Muscle of leg (tissue), 11 donors: ENCODE measurements around the gene SLC1A4. TPM values are rescaled to one million over a fixed set of nuclear protein-coding genes. Genes with fewer than 3 reads are reported as not detected.

Source experiments
- DNase-seq: peaks from one replicate; pipeline ENCODE4 v3.0.0; 2013
- H3K27ac ChIP-seq: one replicate; pipeline ENCODE4 v1.5.1; 2013; ENCODE audit warnings: mild to moderate bottlenecking, low read length, control low read depth
- H3K27me3 ChIP-seq: one replicate; pipeline ENCODE4 v1.6.1; 2013; ENCODE audit warnings: low read length; ENCODE audit not compliant: control insufficient read depth, insufficient read depth
- H3K36me3 ChIP-seq: one replicate; pipeline ENCODE4 v1.6.1; 2013; ENCODE audit warnings: low read length; ENCODE audit not compliant: control insufficient read depth, insufficient read depth
- H3K4me1 ChIP-seq: one replicate; pipeline ENCODE4 v1.6.1; 2013; ENCODE audit warnings: low read length; ENCODE audit not compliant: control insufficient read depth, insufficient read depth
- H3K4me3 ChIP-seq: one replicate; pipeline ENCODE4 v1.5.1; 2013; ENCODE audit warnings: low read length, control low read depth
- H3K9me3 ChIP-seq: replicated peaks from 2 replicates; pipeline ENCODE4 v1.6.1; 2013; ENCODE audit warnings: low read depth, low read length; ENCODE audit not compliant: control insufficient read depth
- WGBS: methylation state at CpG from one replicate; pipeline ENCODE4 v1.1.5; 2013; ENCODE audit warnings: missing lambda C conversion rate; ENCODE audit not compliant: insufficient coverage; 5-methylcytosine and 5-hydroxymethylcytosine counted together
- polyA plus RNA-seq, 8 donors: library from polyadenylated mRNA; unstranded; fragments of 120-200 nt; gene quantifications; one replicate each; pipeline versions ENCODE4 v1.2.1 to v1.2.3, GENCODE V29; 2013; ENCODE audit warnings: inconsistent platforms in 1 of 8, low replicate concordance in 1 of 8; ENCODE audit not compliant: insufficient read length in 8 of 8, insufficient read depth in 1 of 8
- total RNA-seq: library from RNA; stranded (reverse); fragments of 120-200 nt; gene quantifications from one replicate; pipeline ENCODE4 v1.2.4, GENCODE V29; 2013

SLC1A4 gene
- total and polyA plus RNA-seq, 9 donors = 11.7 to 17.1 (median 13.9) TPM

DNA sequence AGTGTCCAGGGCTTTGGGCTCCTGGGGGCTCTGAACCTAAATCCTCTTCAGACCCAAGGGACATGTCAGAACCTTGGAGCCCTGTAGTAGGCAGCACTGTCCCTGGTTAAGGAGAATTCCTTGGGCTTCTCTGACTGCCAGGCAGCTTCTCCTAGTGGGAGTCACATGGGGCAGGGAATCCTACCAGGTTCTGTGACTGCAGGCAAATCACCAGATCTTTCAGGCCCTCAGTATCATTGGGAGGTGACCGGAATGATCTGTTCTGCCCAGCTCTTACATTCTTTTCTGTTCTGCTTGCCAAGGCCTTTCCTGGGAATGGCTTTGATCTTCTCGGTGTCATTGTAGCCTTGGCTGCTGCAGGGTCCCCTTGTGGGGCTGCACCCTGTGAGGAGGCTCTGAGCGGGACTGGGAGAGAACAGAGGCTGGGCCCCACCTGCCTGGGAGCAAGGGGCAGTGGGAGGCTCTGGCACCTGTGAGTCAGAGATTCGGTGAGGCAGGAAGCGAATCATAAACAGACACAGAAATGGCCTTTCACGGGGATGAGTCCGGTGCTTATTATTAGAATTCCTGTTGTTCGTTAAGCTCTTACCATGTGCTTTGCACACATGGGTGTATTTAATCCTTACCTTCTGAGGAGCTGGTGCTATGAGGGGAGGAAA, 81.1 kb downstream of the SLC1A4 start:
- no peak overlapping the region for H3K27ac ChIP-seq
- H3K4me3 ChIP-seq = no peak overlapping the region
- H3K9me3 ChIP-seq = no peaks in the 10 kb centered on the region
- 42% methylated on average over 8 of the region's 8 CpGs for WGBS
- H3K4me1 ChIP-seq = peaks cover 45% of the 10 kb centered on the region
- DNase-seq = no peak
- H3K27me3 ChIP-seq = no peaks in the 10 kb centered on the region
- H3K36me3 ChIP-seq = peaks cover 68% of the 10 kb centered on the region

DNA sequence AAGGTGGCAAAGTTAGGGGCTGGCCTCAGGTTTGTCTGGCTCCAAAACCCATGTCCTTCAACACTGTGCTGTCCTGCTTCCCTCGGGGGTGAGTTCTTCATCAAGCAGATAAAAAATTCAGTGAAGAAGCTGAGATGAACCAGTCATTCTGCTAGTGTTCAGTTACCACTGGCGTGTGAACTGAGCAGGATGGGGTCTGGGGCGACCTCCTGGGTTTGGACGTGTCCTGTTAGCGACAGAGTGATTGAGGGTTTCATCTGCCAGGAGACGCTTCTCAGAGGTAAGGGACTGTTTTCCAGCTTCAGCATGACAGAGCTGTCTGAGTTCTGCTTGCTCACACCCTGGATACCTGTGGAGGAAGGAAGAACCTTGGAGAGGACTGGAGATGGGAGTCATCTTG, 81.7 kb downstream of the SLC1A4 start:
- H3K27me3 ChIP-seq = no peaks in the 10 kb centered on the region
- peaks cover 44% of the 10 kb centered on the region for H3K4me1 ChIP-seq
- 80% methylated on average over 6 of the region's 6 CpGs for WGBS
- no peak for DNase-seq
- H3K27ac ChIP-seq = no peak overlapping the region
- no peaks in the 10 kb centered on the region for H3K9me3 ChIP-seq
- H3K36me3 ChIP-seq = peaks cover 68% of the 10 kb centered on the region
- H3K4me3 ChIP-seq = no peak overlapping the region

DNA sequence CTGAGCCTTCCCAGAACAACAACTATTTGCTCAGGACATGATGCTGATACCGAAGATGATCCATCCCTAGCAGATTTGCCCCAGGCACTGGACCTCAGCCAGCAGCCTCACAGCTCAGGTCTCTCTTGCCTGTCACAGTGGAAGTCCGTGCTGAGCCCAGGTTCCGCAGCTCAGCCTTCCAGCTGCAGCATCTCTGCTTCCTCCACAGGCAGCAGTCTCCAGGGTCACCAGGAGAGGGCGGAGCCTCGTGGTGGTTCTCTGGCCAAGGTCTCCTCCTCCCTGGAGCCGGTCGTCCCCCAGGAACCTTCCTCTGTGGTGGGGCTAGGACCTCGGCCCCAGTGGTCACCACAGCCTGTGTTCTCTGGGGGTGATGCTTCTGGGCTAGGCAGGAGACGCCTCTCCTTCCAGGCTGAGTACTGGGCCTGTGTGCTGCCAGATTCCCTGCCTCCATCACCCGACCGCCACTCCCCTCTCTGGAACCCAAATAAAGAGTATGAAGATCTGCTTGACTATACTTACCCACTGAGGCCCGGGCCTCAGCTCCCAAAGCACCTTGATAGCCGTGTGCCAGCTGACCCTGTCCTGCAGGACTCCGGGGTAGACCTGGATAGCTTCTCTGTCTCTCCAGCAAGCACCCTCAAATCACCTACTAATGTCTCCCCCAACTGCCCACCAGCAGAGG, 82.4 kb downstream of the SLC1A4 start:
- Histone ChIP-seq H3K4me1 (peaks cover 47% of the 10 kb centered on the region), H3K27ac (no peak overlapping the region), H3K36me3 (peaks cover 67% of the 10 kb centered on the region), H3K27me3 (no peaks in the 10 kb centered on the region), H3K9me3 (no peaks in the 10 kb centered on the region), H3K4me3 (no peak overlapping the region)
- DNase-seq = no peak
- 83% methylated on average over 10 of the region's 14 CpGs for WGBS

DNA sequence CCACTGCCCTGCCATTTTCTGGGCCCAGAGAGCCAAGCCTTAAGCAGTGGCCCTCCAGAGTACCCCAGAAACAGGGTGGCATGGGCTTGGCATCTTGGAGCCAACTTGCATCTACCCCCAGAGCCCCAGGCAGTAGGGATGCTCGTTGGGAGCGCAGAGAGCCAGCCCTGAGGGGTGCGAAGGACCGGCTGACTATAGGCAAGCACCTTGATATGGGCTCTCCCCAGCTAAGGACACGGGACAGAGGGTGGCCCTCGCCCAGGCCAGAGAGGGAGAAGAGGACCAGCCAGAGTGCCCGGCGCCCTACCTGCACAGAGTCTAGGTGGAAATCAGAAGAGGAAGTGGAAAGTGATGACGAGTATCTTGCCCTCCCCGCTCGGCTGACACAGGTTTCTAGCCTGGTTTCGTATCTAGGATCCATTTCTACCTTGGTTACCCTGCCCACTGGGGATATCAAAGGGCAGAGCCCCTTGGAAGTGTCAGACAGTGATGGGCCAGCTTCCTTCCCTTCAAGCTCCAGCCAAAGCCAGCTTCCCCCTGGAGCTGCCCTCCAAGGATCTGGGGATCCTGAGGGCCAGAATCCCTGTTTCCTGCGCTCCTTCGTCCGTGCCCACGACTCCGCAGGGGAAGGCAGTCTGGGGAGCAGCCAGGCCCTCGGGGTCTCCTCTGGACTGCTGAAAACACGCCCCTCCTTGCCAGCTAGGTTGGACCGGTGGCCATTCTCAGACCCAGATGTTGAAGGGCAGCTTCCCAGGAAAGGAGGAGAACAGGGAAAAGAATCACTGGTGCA, 83.2 kb downstream of the SLC1A4 start:
- Histone ChIP-seq H3K36me3 (peaks cover 70% of the 10 kb centered on the region), H3K4me3 (no peak overlapping the region), H3K9me3 (no peaks in the 10 kb centered on the region), H3K4me1 (peaks cover 47% of the 10 kb centered on the region), H3K27me3 (no peaks in the 10 kb centered on the region), H3K27ac (no peak overlapping the region)
- no peak for DNase-seq
- 94% methylated on average over 14 of the region's 20 CpGs for WGBS

Other genes starting within 250 kb of the SLC1A4 start
- 23.2 TPM for gene CEP68, start 67.0 kb downstream of the SLC1A4 start, total RNA-seq
- 10 to 100 TPM; 20.3 to 27.4 (median 23.4) TPM for gene CEP68, start 67.0 kb downstream of the SLC1A4 start, polyA plus RNA-seq
- 75.6 TPM for gene RAB1A, start 140.7 kb downstream of the SLC1A4 start, total RNA-seq
- gene RAB1A, start 140.7 kb downstream of the SLC1A4 start, polyA plus RNA-seq = 100 to 1,000 TPM; 127 to 188 (median 142) TPM
- 38.3 TPM for gene ACTR2, start 238.4 kb downstream of the SLC1A4 start, total RNA-seq
- gene ACTR2, start 238.4 kb downstream of the SLC1A4 start, polyA plus RNA-seq = 100 to 1,000 TPM in 7 of 8 donors, 10 to 100 TPM in 1; 88.4 to 170 (median 125) TPM